Measurements from ENCODE around the gene ISM1. TPM values are rescaled to one million over a fixed set of nuclear protein-coding genes. Genes with fewer than 3 reads are reported as not detected.

The ISM1 gene
- total and polyA plus RNA-seq, 2 donors (not counting 3 experiments of a cell fraction or from before 2014, with no cell fraction given) = not detected

- no peak overlapping the region for H3K9ac ChIP-seq (replicated peaks; ENCODE audit: extremely low read depth, insufficient read depth, low read length)
- DNase-seq (ENCODE audit: low read depth, low spot score) (no peak), FAIRE-seq (no peak)
- H3K9me1 ChIP-seq (replicated peaks; ENCODE audit: control insufficient read depth, extremely low read depth, insufficient read depth, low read length) = no peaks in the 10 kb centered on the region
- no peaks in the 10 kb centered on the region for H3K36me3 ChIP-seq (ENCODE audit: control insufficient read depth in 2 of 2, extremely low read depth in 1 of 2, insufficient read depth in 2 of 2, low read length in 2 of 2)
- no TSS peak for BruUV-seq (replicated peaks)
- intact Hi-C loops (cut with micrococcal nuclease) = no loop called here
- H3K9me3 ChIP-seq (replicated peaks; ENCODE audit: control insufficient read depth, insufficient read depth, low read length) = no peaks in the 10 kb centered on the region
- POLR2A ChIA-PET = no interaction called here
- H2AFZ ChIP-seq (ENCODE audit: low read depth, low read length) = no peak overlapping the region
- H3K27me3 ChIP-seq (ENCODE audit: control insufficient read depth in 2 of 2, insufficient read depth in 2 of 2, low read length in 2 of 2) = peaks cover 0 to 1% of the 10 kb centered on the region in 2 experiments
- no peaks in the 10 kb centered on the region for H3K4me1 ChIP-seq (ENCODE audit: control insufficient read depth, extremely low read depth, insufficient read depth, low read length)
- H3K79me2 ChIP-seq (ENCODE audit: control insufficient read depth, insufficient read depth, low read length) = no peaks in the 10 kb centered on the region
- H3K4me3 ChIP-seq (replicated peaks in 1 of 3; ENCODE audit: insufficient read depth in 1 of 3, low read depth in 1 of 3, low read length in 3 of 3) = no peak overlapping the region
- H4K20me1 ChIP-seq (replicated peaks; ENCODE audit: control insufficient read depth, extremely low read depth, insufficient read depth, low read length) = no peaks in the 10 kb centered on the region
- TF ChIP-seq GATA2 (IDR thresholded peaks at IDR 0.05; ENCODE audit: insufficient read depth, insufficient read length, low read depth, low read length) (no peak), FOS (IDR thresholded peaks at IDR 0.05; ENCODE audit: borderline replicate concordance, insufficient read depth, low read length) (no peak), POLR2A (IDR thresholded peaks at IDR 0.05; ENCODE audit: low read depth, low read length) (no peak), POLR2AphosphoS5 (IDR thresholded peaks at IDR 0.05; ENCODE audit: insufficient read depth, low read depth, low read length) (no peak), MYC (IDR thresholded peaks at IDR 0.05; ENCODE audit: low read depth, low read length) (no peak), EZH2 (IDR thresholded peaks at IDR 0.05; ENCODE audit: borderline replicate concordance, low read depth, low read length, severe bottlenecking) (no peak), MAX (IDR thresholded peaks at IDR 0.05; ENCODE audit: insufficient read depth, insufficient read length) (no peak), CTCF (IDR thresholded peaks at IDR 0.05; ENCODE audit: extremely low read depth in 1 of 2, insufficient read depth in 1 of 2, low read depth in 1 of 2, low read length in 2 of 2) (no peak), JUN (IDR thresholded peaks at IDR 0.05; ENCODE audit: borderline replicate concordance, insufficient read depth, insufficient read length, low read depth) (no peak)
- H3K27ac ChIP-seq (ENCODE audit: insufficient read depth, low read depth, low read length) = no peak overlapping the region
- dilution Hi-C loops (cut with MboI; ENCODE audit: extremely low pct_ligation_motif_present, low sequenced_read_pairs) = no loop called here
- H3K4me2 ChIP-seq (ENCODE audit: insufficient read depth, low read length) = no peak overlapping the region
- CTCF ChIA-PET = no interaction called here
Observed at GRCh38 chr20:13299401-13299800, 78.3 kb downstream of the ISM1 start.

All from endothelial cell of umbilical vein (primary cell).